ENCODE data around the gene HSBP1L1.

HSBP1L1 gene

DNA sequence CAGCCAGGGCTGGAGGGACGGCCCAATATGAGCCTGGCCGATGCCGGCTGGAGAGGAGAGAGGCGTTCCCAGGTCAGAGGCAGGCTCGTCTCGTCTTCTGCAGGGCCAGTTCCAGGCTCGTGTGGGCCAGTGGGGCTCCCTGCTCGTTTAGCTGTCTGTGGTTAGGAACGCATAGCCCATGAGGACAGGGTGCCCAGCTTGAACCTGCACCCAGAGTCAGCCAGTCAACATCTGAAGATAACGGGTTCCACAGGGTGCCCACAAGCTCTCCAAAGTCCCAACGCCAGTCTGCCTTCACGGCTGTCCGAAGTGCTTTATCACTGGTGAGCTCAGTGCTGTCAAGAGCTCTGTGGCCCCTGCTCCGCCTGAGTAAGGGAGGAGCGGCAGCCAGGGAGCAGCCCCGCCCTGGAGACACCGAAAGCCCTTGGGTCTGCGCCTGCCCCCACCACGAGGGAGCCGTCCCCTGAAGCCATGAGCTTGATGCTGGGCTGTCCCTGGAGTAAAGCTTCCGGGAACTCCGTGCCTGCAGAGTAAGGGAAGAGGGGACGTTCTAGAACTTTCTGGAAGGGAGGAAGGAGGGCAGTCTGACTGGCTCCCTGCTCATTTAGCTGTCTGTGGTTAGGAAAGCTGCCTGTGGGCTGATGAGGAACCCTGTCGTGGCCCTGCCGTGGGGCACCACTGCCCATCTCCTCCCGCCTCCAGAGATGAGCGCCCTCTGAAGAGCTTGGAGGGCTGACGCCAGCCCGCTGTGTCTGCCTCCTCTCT, 2.7 kb upstream of the HSBP1L1 start:
- DNase-seq (ENCODE audit: low read depth) = no peak

- no peak for DNase-seq (ENCODE audit: low read depth)
These were observed 2.1 kb upstream of the HSBP1L1 start for GRCh38 chr18:79962311-79962710.

DNA sequence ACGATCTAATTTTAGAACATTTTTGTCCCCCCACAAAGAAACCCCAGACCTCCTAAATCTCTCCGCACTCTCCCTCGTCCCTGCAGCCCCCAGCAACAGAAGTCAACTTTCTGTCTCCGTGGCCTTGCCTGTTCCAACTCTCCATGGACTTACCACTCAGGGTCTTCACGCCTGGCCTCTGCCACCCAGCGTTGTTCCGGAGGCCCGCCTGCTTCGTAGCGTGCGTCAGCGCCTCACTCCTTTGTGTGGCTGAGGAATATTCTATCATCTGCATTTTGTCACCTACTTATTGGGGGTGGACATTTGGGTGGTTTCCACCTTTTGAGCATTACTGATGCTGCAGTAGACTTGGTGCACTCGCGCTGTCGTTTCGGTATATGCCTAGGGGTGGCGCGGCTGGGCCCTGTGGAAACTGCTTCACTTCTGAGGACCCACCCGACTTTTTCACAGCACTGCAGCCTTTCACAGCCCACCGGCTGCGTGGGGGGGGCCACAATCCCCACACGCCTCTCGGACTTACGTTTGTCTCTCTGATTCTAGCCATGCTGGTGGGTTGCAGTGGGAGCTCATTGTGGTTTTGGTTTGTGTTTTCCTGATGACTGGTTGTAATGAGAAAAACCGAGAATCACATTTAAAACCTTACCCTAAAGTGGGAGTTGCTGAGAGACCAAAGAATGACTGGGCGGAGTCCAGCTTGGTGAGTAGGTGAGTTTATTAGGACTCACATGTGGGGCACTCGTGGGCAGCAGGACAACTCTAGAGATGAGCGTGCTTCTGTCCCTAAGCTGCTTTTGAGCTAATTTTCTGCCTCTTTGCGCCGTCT, 1.4 kb upstream of the HSBP1L1 start:
- DNase-seq (ENCODE audit: low read depth) = peak; percentile 35

- DNase-seq (ENCODE audit: low read depth) = no peak
These were observed 649 bp upstream of the HSBP1L1 start for GRCh38 chr18:79963658-79964329.

GRCh38 chr18:79965119-79965902, 868 bp downstream of the HSBP1L1 start:
- no peak for DNase-seq (ENCODE audit: low read depth)

DNA sequence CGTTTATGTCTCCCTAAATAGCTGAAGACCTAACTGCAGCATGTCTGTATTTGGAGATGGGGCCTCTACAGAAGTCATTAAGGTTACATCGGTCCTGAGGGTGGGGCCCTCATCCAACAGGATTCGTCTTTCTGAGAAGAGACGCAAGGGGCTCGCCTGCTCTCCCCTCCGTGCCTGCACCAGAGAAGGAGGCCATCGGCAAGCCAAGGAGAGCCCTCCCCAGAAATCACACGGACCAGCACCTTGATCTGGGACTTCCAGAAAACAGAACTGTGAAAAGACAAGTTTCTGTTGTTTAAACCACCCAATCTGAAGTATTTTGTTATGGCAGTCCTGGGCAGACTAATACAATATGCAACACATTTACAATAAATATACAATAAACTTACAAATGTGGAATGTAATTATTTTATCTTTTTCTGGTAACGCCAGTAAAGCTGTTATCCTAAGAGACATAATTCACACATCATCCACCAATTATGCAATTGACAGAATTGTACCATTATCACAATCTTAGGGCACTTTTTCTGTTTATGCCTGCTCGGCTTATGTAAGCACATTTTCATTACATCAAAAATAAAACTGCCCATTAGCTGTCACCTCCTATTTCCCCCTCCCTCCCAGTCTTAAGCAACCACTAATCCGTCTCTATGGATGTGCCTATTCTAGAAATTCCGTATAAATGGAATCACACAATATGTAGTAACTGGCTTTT, 6.1 kb downstream of the HSBP1L1 start:
- no peak for DNase-seq (ENCODE audit: low read depth)

GRCh38 chr18:79971211-79971952, 6.9 kb downstream of the HSBP1L1 start:
- DNase-seq (ENCODE audit: low read depth) = no peak

DNA sequence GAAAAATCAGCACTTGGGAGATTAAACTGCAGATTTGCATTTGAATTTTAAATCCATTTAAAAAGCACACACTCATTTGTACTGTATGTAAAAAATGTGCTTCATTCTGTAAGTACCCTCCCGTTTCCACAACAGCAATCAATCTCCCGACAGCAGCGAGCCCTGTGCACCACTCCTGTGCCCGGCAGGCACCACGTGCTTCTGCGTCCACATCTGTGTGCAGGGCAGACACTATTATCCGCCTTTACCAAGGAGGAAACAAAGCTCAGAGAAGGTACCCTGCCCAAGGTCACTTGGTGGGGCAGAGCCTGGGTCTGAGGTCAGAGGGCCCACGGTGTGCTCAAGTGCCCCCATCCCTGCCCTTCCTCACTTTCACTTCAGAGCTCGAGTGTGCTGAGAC, 7.5 kb downstream of the HSBP1L1 start:
- no peak for DNase-seq (ENCODE audit: low read depth)

GRCh38 chr18:79972720-79973119, 8.3 kb downstream of the HSBP1L1 start:
- no peak for DNase-seq (ENCODE audit: low read depth)

DNA sequence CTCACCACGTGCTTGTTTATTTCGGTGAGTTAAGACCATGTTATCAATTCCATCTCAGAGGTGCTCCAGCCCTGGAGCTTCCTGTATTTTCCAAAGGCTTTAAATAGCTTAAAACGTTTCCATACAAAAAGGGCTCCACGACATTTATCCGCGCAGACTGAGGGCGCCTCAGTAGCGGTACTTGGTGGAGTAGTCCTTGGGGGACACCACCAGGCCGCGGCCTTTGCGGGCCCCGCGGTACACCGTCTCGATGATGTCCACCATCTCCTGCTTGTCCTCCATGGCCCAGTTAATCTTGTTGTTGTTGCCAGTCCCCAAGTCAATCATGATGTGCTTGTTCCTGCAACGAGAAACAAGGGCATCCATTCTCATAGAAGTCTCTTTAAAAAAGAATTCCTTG, 9.1 kb downstream of the HSBP1L1 start:
- DNase-seq (ENCODE audit: low read depth) = no peak

- DNase-seq (ENCODE audit: low read depth) = no peak
These were observed 9.7 kb downstream of the HSBP1L1 start for GRCh38 chr18:79974025-79974654.

GRCh38 chr18:79975043-79975442, 10.6 kb downstream of the HSBP1L1 start:
- no peak for DNase-seq (ENCODE audit: low read depth)

GRCh38 chr18:79975985-79976680, 11.7 kb downstream of the HSBP1L1 start:
- no peak for DNase-seq (ENCODE audit: low read depth)

DNA sequence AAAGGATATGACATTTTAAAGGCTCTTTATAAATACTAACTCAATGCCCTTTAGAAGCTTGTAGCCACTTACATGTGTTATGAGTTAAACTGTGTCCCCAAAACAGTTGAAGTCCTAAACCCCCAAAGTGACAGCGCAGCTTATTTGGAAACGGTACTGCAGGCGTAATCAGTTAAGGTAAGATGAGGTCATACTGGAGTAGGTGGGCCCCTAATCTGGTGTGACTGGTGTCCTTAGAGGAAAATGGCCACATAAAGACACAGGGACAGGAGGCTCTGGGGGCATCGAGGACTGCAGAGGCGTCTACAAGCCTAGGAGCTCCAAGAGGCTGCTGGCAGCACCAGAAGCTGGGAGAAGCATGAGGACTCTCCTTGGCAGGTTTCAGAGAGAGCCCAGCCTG, 15.4 kb downstream of the HSBP1L1 start:
- DNase-seq (ENCODE audit: low read depth) = no peak

DNA sequence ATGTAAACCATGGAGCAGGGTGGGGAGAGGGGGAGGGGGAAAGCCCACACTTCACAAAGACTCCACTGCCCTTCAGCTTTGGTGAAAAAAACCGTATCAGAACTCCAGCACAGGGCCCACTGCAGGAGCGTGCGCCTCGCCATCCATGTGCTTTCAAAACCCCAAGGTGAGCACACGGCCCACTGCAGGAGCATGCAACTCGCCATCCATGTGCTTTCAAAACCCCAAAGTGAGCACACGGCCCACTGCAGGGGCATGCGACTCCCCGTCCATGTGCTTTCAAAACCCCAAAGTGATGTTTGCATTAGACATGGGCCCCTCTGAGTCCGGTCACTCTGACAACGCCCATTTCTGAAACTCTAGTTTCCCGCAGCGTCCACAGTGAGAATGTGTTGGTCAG, 16.1 kb downstream of the HSBP1L1 start:
- DNase-seq (ENCODE audit: low read depth) = no peak

DNA sequence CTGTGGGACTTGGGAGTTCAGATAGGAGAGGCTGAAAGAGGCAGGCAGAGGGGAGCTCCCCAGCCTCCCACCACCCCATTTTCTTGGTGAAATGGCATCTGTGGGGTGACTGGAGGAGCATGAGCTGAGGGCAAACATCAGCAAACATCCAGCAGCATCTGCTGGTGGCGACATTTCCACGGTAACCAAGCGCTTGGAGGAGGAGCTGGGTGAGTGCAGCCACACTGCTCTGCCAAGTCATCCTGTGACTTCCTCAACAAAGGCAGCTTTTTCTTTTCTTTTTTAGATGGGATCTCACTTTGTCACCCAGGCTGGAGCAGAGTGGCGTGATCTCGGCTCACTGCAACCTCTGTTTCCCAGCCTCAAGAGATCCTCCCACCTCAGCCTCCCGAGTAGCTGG, 18.3 kb downstream of the HSBP1L1 start:
- DNase-seq (ENCODE audit: low read depth) = no peak

GRCh38 chr18:79983253-79983652, 18.8 kb downstream of the HSBP1L1 start:
- DNase-seq (ENCODE audit: low read depth) = no peak

GRCh38 chr18:79983793-79984192, 19.4 kb downstream of the HSBP1L1 start:
- DNase-seq (ENCODE audit: low read depth) = no peak

DNA sequence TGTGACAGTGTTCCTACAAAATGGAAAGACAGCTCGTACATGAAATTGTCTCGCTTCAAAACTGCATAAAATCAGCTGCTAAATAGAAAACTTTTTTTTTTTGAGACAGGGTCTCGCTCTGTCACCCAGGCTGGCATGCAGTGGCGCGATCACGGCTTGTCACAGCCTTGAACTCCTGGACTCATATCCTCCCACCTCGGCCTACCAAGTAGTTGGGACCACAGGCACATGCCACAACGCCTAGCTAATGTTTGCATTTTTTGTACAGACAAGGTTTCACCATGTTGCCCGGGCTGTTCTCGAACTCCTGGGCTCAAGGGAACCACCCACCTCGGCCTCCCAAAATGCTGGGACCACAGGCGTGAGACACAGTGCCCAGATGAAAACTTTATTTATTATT, 20.7 kb downstream of the HSBP1L1 start:
- DNase-seq (ENCODE audit: low read depth) = no peak

DNA sequence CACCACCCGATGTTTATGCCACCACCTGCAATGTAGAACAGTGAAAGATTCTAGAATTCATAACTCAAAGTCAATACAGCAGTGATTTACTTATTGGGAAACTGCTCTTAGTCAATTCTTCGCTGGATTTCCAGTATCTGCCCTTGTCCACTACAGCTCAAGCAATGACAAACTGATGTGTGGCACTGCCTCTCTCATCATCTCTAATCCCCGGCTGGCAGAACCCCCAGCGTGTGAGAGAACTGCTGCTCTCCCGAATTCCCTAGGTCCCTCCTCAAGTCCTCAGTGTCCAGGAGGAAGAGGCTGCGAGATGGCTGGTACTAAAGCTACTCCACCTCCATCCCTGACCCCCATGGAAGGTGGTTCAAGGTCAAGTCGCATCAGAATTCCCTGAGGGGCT, 22.3 kb downstream of the HSBP1L1 start:
- no peak for DNase-seq (ENCODE audit: low read depth)

All from activated T-cell treated with anti-CD3 and anti-CD28 coated beads for 24 hours (primary cell).